Measurements from ENCODE around the gene ACACB. TPM values are rescaled to one million over a fixed set of nuclear protein-coding genes. Genes with fewer than 3 reads are reported as not detected.

The ACACB gene
- total RNA-seq, 4 donors from 2014 or later, result 69.5 to 132 (median 93.6) TPM

DNA sequence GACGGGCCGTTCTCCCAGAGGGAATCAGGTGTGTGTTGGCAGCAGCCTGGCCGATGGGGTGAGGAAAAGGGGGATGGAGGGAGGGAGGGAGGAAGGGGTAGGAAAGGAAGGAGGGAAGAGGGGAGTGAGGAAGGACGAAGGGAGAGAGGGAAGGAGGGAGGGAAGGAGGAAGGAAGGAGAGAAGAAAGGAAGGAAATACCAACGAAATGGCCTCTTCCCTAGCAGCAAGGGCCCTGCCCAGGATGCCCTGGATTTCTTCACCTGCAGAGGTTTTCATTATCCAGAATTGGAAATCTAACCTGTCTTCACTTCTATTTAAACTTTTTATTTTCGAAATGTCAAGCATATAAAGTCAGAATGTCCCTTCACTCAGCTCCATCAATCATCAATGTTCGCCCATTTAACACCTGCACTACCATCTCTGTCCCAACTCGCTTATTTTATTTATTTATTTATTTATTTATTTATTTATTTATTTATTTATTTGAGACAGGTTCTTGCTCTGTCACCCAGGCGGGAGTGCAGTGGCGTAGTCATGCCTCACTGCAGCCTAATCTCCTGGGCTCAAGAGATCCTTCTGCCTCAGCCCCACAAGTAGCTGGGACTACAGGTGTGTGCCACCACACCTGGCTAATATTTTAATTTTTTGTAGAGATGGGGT lies 70.7 kb downstream of the ACACB start:
- Histone ChIP-seq H3K27ac (no peak overlapping the region), H3K4me1 (no peaks in the 10 kb centered on the region), H3K36me3 (peaks cover 0 to 70% (median 24%) of the 10 kb centered on the region in 4 donors), H3K9me3 (no peaks in the 10 kb centered on the region), H3K4me3 (no peak overlapping the region), H3K27me3 (no peaks in the 10 kb centered on the region)
- no peak for DNase-seq
- intact Hi-C loops (cut with DNase I; ENCODE audit: low total_unique reads) (no loop called here), in situ Hi-C loops (cut with MboI; ENCODE audit: low pct_ligation_motif_present in 1 of 4, low pct_unique_long_range_greater_than_20kb in 1 of 4, low sequenced_read_pairs in 3 of 4) (no loop called here)
- no peak for TF ChIP-seq POLR2AphosphoS5 (IDR thresholded peaks at IDR 0.05)
- 77 to 84% methylated on average over 9 to 10 of the region's 10 CpGs for WGBS, 2 donors (ENCODE audit: low coverage in 1 of 2)

DNA sequence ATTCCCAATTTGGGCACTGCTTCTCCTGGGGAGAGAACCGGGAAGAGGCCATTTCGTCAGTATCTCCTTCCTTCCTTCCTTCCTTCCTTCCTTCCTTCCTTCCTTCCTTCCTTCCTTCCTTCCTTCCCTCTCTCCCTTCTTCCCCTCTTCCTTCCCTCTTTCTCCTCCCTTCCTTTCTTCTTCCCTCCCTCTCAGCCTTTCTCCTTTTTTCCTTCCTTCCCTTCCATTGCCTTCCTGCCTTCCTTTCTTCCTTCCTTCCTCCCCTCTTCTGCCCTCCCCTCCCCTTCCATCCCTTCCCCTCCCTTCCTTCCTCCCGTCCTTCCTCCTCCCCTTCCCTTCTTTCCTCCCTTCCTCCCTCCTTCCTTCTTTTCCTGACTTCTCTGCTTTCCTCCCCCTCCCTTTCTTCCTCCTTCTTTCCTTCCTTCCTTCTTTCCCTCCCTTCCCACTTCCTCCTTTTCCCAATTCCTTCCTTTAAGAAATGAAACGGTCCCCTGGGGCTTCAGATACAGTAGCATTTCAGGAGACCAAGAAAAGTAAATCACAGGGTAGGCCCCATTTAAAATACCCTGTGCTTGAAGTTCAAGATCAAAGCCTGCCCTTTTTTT lies 71.8 kb downstream of the ACACB start:
- Histone ChIP-seq H3K27ac (no peak overlapping the region), H3K9me3 (no peaks in the 10 kb centered on the region), H3K4me3 (no peak overlapping the region), H3K36me3 (peaks cover 0 to 78% (median 29%) of the 10 kb centered on the region in 4 donors), H3K4me1 (no peaks in the 10 kb centered on the region), H3K27me3 (no peaks in the 10 kb centered on the region)
- TF ChIP-seq POLR2A (IDR thresholded peaks at IDR 0.05), result no peak
- TF ChIP-seq CTCF (IDR thresholded peaks at IDR 0.05), result no peak
- TF ChIP-seq POLR2AphosphoS5 (IDR thresholded peaks at IDR 0.05), result no peak
- no peak for TF ChIP-seq EP300 (IDR thresholded peaks at IDR 0.05; ENCODE audit: low read depth)
- intact Hi-C loops (cut with DNase I; ENCODE audit: low total_unique reads), result no loop called here
- 51 to 77% methylated on average over 2 to 4 of the region's 4 CpGs for WGBS, 2 donors (ENCODE audit: low coverage in 1 of 2)
- in situ Hi-C loops (cut with MboI; ENCODE audit: low pct_ligation_motif_present in 1 of 4, low pct_unique_long_range_greater_than_20kb in 1 of 4, low sequenced_read_pairs in 3 of 4), result no loop called here
- no peak for DNase-seq

DNA sequence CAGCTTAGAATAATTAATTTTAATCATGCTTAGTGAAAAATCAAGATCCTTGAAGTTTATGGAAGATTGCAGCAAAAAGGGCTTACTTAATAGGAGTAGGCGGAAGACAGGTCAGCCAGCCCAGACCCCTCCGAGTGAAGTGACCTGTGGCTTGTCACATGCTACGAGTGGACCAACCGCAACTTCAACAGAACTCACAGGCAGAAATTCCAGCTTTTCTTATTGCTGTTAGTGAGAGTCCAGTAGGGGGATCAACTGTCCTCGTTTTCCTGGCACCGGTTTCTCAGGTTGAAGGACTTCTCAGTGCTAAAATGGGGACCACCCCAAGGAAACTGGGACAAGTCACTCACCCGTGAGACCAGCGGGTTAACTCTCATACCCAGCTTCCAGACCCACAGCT lies 72.9 kb downstream of the ACACB start:
- DNase-seq, result no peak
- in situ Hi-C loops (cut with MboI; ENCODE audit: low pct_ligation_motif_present in 1 of 4, low pct_unique_long_range_greater_than_20kb in 1 of 4, low sequenced_read_pairs in 3 of 4), result no loop called here
- Histone ChIP-seq H3K27ac (no peak overlapping the region), H3K9me3 (no peaks in the 10 kb centered on the region), H3K4me1 (no peaks in the 10 kb centered on the region), H3K36me3 (peaks cover 0 to 83% (median 34%) of the 10 kb centered on the region in 4 donors), H3K4me3 (no peak overlapping the region), H3K27me3 (no peaks in the 10 kb centered on the region)
- TF ChIP-seq POLR2AphosphoS5 (IDR thresholded peaks at IDR 0.05) (no peak), EP300 (IDR thresholded peaks at IDR 0.05; ENCODE audit: low read depth) (no peak), POLR2A (IDR thresholded peaks at IDR 0.05) (no peak), CTCF (IDR thresholded peaks at IDR 0.05) (no peak)
- WGBS, 2 donors (ENCODE audit: low coverage in 1 of 2), result 87 to 93% methylated on average over 6 to 8 of the region's 8 CpGs
- intact Hi-C loops (cut with DNase I; ENCODE audit: low total_unique reads), result no loop called here

DNA sequence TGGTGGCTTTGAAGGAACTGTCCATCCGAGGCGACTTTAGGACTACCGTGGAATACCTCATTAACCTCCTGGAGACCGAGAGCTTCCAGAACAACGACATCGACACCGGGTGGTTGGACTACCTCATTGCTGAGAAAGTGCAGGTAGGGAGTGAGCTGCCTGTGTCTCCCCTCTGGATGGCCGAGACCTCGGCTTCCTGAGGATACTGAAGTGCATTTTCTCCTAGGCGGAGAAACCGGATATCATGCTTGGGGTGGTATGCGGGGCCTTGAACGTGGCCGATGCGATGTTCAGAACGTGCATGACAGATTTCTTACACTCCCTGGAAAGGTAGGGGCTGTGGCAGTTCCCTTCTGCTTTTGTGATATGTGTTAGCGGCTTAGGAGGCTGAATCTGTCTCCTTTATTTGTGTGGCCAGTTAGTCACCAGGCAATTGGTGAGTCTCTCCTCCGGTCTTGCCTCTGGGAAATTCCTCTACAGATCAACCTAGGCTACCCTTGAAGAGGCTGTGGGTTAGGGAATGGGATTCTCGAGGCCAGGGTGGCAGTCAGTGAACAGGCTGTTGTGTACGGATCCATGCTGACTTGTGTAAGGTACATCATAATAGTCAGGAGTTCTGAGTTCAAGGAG lies 75.3 kb downstream of the ACACB start:
- H3K27ac ChIP-seq, result no peak overlapping the region
- intact Hi-C loops (cut with DNase I; ENCODE audit: low total_unique reads), result no loop called here
- peaks cover 0 to 83% (median 31%) of the 10 kb centered on the region in 4 donors for H3K36me3 ChIP-seq
- H3K9me3 ChIP-seq, result no peaks in the 10 kb centered on the region
- in situ Hi-C loops (cut with MboI; ENCODE audit: low pct_ligation_motif_present in 1 of 4, low pct_unique_long_range_greater_than_20kb in 1 of 4, low sequenced_read_pairs in 3 of 4), result no loop called here
- no peaks in the 10 kb centered on the region for H3K27me3 ChIP-seq
- no peaks in the 10 kb centered on the region for H3K4me1 ChIP-seq
- no peak for TF ChIP-seq POLR2A (IDR thresholded peaks at IDR 0.05)
- TF ChIP-seq POLR2AphosphoS5 (IDR thresholded peaks at IDR 0.05), result no peak
- no peak for TF ChIP-seq EP300 (IDR thresholded peaks at IDR 0.05; ENCODE audit: low read depth)
- no peak for TF ChIP-seq CTCF (IDR thresholded peaks at IDR 0.05)
- H3K4me3 ChIP-seq, result no peak overlapping the region
- DNase-seq, result no peak
- whole genome bisulfite sequencing, 2 donors (ENCODE audit: low coverage in 1 of 2), result 90% methylated on average over 20 of the region's 20 CpGs; no CpG with 5 or more reads in 1 of the 2 donors
